Measurements from ENCODE around the gene MIPOL1.
"Not testable (repeated sequence)": the region's sequence is repeated elsewhere in the genome, so short reads cannot be mapped to it uniquely, and the experiment has no call there.

Gene MIPOL1

GRCh38 chr14:37411079-37411735 lies 213.5 kb downstream of the MIPOL1 start:
- DNase-seq = no peak

GRCh38 chr14:37413050-37413449 lies 215.3 kb downstream of the MIPOL1 start:
- DNase-seq = no peak

GRCh38 chr14:37413504-37414003 lies 215.8 kb downstream of the MIPOL1 start:
- no peak for DNase-seq

GRCh38 chr14:37416264-37416663 lies 218.5 kb downstream of the MIPOL1 start:
- DNase-seq = no peak

- DNase-seq = no peak
Measured at GRCh38 chr14:37417151-37417550, 219.4 kb downstream of the MIPOL1 start.

DNA sequence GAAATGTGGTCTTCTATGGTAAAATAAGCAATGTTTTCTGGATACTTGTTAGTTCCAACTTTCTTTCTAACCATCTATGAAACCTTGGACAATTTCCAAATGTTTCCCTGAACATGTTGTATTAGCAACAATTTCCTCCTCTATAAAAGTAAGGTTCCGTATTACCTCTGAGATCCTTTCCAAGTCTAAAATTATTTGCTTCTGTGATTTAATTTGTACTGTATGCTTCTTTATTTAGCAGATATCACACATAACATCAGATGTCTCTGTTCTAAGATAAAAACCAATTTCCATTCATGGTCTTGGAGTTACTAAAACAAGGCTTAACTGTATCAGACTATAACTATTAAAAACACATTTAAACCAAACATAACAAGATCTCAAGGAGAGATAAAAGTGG lies 220.1 kb downstream of the MIPOL1 start:
- DNase-seq = no peak

DNA sequence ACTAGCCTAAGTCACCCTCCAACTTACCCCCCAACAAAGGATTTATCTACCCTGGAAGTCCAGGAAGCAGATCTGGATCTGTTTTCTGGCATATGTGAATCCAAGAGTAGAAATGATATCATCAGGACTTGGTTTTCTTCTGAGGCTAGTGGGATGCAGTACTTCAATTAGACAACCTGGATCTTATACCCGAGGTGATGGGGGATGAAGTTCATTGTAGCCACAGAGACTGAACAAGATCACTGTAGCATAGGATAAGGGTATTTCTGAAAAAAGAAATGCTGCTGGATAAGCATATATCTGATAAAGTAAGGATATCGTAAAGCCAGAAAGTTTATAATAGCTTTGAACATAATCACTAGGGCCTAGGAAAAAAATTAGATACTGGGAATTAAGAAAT lies 222.9 kb downstream of the MIPOL1 start:
- no peak for DNase-seq

- DNase-seq = no peak
Measured at GRCh38 chr14:37422319-37422718, 224.6 kb downstream of the MIPOL1 start.

- DNase-seq = no peak
Measured at GRCh38 chr14:37422748-37423147, 225.0 kb downstream of the MIPOL1 start.

DNA sequence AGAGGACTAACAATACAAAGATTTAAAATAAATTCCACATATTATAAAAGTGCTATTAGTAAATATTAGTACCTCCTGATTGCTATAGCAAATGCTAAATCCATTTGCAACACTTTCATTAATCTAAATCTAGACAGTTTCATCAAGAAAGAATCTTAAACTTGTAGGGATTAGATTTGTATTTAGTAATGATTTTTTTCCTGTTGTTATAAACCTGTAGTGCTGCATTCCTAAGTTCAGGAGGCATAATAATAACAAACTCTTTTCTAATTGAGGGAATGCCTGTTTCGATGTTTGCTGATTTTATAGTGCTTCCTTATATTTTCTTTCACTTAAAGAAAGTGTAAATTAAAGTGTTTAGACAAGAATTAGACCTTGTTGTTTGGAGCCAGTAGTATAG lies 231.2 kb downstream of the MIPOL1 start:
- DNase-seq = no peak

DNA sequence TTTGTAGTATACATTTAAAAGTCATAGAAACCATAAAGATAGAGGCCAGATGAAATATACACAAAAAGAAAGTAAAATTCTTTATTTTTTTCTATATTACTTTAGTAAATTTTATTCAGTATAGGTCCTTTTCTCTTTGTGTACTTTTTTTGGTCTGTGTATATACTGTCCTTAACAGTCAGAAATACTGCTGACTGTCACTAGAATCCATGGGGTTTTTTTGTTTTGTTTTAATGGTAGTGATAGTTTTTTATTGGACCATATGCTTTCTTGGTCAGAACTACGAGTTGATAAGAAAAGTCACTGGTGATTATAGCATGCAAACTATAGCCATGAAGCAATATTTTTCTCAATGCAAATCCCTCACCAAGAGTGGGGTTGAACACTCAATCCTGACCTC lies 231.9 kb downstream of the MIPOL1 start:
- DNase-seq = no peak

GRCh38 chr14:37434867-37435266 lies 237.1 kb downstream of the MIPOL1 start:
- DNase-seq = no peak

GRCh38 chr14:37436519-37436918 lies 238.8 kb downstream of the MIPOL1 start:
- DNase-seq = no peak

- no peak for DNase-seq
Measured at GRCh38 chr14:37437490-37437889, 239.8 kb downstream of the MIPOL1 start.

- DNase-seq = no peak
Measured at GRCh38 chr14:37438444-37438843, 240.7 kb downstream of the MIPOL1 start.

GRCh38 chr14:37443461-37443860 lies 245.7 kb downstream of the MIPOL1 start:
- DNase-seq = no peak

- DNase-seq = no peak
Measured at GRCh38 chr14:37447883-37448391, 250.2 kb downstream of the MIPOL1 start.

DNA sequence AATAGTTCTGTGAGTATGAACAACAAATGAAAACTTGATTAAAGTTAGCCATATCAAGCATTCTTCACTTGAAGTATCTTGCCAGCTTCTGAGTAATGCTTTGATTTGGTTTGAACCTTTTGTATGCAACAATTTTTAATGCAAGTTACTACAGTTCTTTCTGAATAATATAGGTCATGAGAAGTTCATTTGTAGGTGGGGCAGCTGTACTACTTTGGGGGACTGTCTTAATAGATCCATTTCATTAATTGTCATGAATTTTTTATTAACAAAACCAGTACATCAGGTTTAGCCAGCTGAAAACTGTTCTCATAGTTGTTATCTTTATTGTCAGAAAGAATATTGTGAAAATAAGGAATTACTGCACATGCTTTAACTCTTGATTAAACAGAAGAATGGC lies 254.6 kb downstream of the MIPOL1 start:
- no peak for DNase-seq

GRCh38 chr14:37453985-37454384 lies 256.2 kb downstream of the MIPOL1 start:
- no peak for DNase-seq

GRCh38 chr14:37457334-37457733 lies 259.6 kb downstream of the MIPOL1 start:
- no peak for DNase-seq

DNA sequence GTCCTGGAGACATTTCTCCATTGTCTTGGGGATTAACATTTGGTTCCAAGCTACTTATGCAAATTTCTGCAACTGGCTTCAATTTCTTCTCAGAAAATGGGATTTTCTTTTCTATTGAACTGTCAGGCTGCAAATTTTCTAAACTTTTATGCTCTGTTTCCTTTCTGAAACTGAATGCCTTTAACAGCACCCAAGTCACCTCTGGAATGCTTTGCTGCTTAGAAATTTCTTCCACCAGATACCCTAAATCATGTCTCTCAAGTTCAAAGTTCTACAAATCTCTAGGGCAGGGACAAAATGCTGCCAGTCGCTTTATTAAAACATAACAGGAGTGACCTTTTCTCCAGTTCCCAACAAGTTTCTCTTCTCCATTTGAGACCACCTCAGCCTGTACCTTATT lies 264.7 kb downstream of the MIPOL1 start:
- DNase-seq = not testable (repeated sequence)

GRCh38 chr14:37464192-37464858 lies 266.6 kb downstream of the MIPOL1 start:
- DNase-seq = no peak

DNA sequence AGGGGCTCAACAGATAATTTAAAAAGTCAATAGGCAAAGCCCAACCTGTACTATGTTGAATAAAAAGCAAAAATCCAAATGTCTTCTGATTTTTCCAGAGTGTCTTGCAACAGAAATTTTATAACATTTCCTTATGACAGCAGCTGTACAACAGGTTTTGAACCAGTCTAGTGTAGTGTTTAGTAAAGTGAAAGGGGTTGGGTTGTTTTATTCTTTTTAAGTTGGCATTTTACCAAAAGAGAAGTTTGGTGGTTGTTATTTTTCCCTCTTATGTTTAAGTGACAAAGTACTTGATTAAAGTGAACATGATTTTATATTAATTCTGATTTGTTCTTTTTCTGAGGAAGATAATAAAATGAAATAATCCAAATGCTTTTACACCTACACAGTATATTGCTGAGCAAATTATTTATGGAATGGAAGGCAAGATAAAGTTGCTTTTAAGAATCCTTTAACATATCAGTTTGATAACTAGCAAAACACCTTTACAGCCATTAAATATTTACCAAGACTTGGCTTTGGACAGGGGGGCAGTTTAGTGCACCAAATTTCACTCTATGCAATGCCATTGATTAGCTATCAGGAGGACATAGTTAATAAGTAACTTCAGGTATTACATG lies 268.4 kb downstream of the MIPOL1 start:
- DNase-seq = no peak

- DNase-seq = no peak
Measured at GRCh38 chr14:37466623-37467088, 268.9 kb downstream of the MIPOL1 start.
